Measurements from ENCODE around the gene MYL5.

Gene MYL5

GRCh38 chr4:707929-708630, 33.7 kb downstream of the MYL5 start:
- no peak for TF ChIP-seq POLR2A (IDR thresholded peaks at IDR 0.05; ENCODE audit: low read depth, low read length)
- no peak for FAIRE-seq
- DNase-seq (ENCODE audit: insufficient read length) = no peak

GRCh38 chr4:708631-708933, 34.2 kb downstream of the MYL5 start:
- FAIRE-seq = no peak
- TF ChIP-seq TAF1 (IDR thresholded peaks at IDR 0.05; ENCODE audit: borderline replicate concordance, low read depth, low read length) (no peak), POLR2A (IDR thresholded peaks at IDR 0.05; ENCODE audit: low read depth, low read length) (no peak), POLR2AphosphoS5 (IDR thresholded peaks at IDR 0.05; ENCODE audit: low read depth, low read length) (no peak)

GRCh38 chr4:709348-709747, 35.0 kb downstream of the MYL5 start:
- FAIRE-seq (no peak), DNase-seq (ENCODE audit: insufficient read length) (no peak)
- TF ChIP-seq TAF1 (IDR thresholded peaks at IDR 0.05; ENCODE audit: borderline replicate concordance, low read depth, low read length) (no peak), POLR2AphosphoS5 (IDR thresholded peaks at IDR 0.05; ENCODE audit: low read depth, low read length) (no peak), POLR2A (IDR thresholded peaks at IDR 0.05; ENCODE audit: low read depth, low read length) (no peak)

More at GRCh38 chr4:708631-708933, 34.2 kb downstream of the MYL5 start:
- DNase-seq (ENCODE audit: insufficient read length) = no peak

- FAIRE-seq = no peak
These were observed 35.8 kb downstream of the MYL5 start for GRCh38 chr4:710116-710515.

GRCh38 chr4:710916-711315, 36.6 kb downstream of the MYL5 start:
- no peak for DNase-seq (ENCODE audit: insufficient read length)
- TF ChIP-seq TAF1 (IDR thresholded peaks at IDR 0.05; ENCODE audit: borderline replicate concordance, low read depth, low read length) (no peak), POLR2AphosphoS5 (IDR thresholded peaks at IDR 0.05; ENCODE audit: low read depth, low read length) (no peak), POLR2A (IDR thresholded peaks at IDR 0.05; ENCODE audit: low read depth, low read length) (no peak)
- FAIRE-seq = no peak

More at GRCh38 chr4:710116-710515, 35.8 kb downstream of the MYL5 start:
- no peak for DNase-seq (ENCODE audit: insufficient read length)
- TF ChIP-seq POLR2AphosphoS5 (IDR thresholded peaks at IDR 0.05; ENCODE audit: low read depth, low read length) (no peak), POLR2A (IDR thresholded peaks at IDR 0.05; ENCODE audit: low read depth, low read length) (no peak), TAF1 (IDR thresholded peaks at IDR 0.05; ENCODE audit: borderline replicate concordance, low read depth, low read length) (no peak)

GRCh38 chr4:712093-712492, 37.8 kb downstream of the MYL5 start:
- TF ChIP-seq POLR2AphosphoS5 (IDR thresholded peaks at IDR 0.05; ENCODE audit: low read depth, low read length) (no peak), TAF1 (IDR thresholded peaks at IDR 0.05; ENCODE audit: borderline replicate concordance, low read depth, low read length) (no peak), POLR2A (IDR thresholded peaks at IDR 0.05; ENCODE audit: low read depth, low read length) (no peak)
- no peak for FAIRE-seq
- DNase-seq (ENCODE audit: insufficient read length) = no peak

- no peak for TF ChIP-seq TAF1 (IDR thresholded peaks at IDR 0.05; ENCODE audit: borderline replicate concordance, low read depth, low read length)
- TF ChIP-seq POLR2A (IDR thresholded peaks at IDR 0.05; ENCODE audit: low read depth, low read length) = no peak
- TF ChIP-seq POLR2AphosphoS5 (IDR thresholded peaks at IDR 0.05; ENCODE audit: low read depth, low read length) = no peak
- DNase-seq (ENCODE audit: insufficient read length) (no peak), FAIRE-seq (no peak)
These were observed 38.7 kb downstream of the MYL5 start for GRCh38 chr4:712916-713632.

GRCh38 chr4:714087-714486, 39.7 kb downstream of the MYL5 start:
- no peak for TF ChIP-seq POLR2AphosphoS5 (IDR thresholded peaks at IDR 0.05; ENCODE audit: low read depth, low read length)
- TF ChIP-seq POLR2A (IDR thresholded peaks at IDR 0.05; ENCODE audit: low read depth, low read length) = no peak
- no peak for TF ChIP-seq TAF1 (IDR thresholded peaks at IDR 0.05; ENCODE audit: borderline replicate concordance, low read depth, low read length)
- DNase-seq (ENCODE audit: insufficient read length) (no peak), FAIRE-seq (no peak)

GRCh38 chr4:717601-718320, 43.4 kb downstream of the MYL5 start:
- TF ChIP-seq TAF1 (IDR thresholded peaks at IDR 0.05; ENCODE audit: borderline replicate concordance, low read depth, low read length) (no peak), POLR2AphosphoS5 (IDR thresholded peaks at IDR 0.05; ENCODE audit: low read depth, low read length) (no peak), POLR2A (IDR thresholded peaks at IDR 0.05; ENCODE audit: low read depth, low read length) (no peak)
- DNase-seq (ENCODE audit: insufficient read length) = no peak
- FAIRE-seq = no peak

- DNase-seq (ENCODE audit: insufficient read length) = no peak
- TF ChIP-seq POLR2A (IDR thresholded peaks at IDR 0.05; ENCODE audit: low read depth, low read length) = no peak
- no peak for TF ChIP-seq POLR2AphosphoS5 (IDR thresholded peaks at IDR 0.05; ENCODE audit: low read depth, low read length)
- no peak for TF ChIP-seq TAF1 (IDR thresholded peaks at IDR 0.05; ENCODE audit: borderline replicate concordance, low read depth, low read length)
- FAIRE-seq = no peak
These were observed 44.1 kb downstream of the MYL5 start for GRCh38 chr4:718460-718859.

- no peak for TF ChIP-seq POLR2AphosphoS5 (IDR thresholded peaks at IDR 0.05; ENCODE audit: low read depth, low read length)
- TF ChIP-seq TAF1 (IDR thresholded peaks at IDR 0.05; ENCODE audit: borderline replicate concordance, low read depth, low read length) = no peak
- no peak for TF ChIP-seq POLR2A (IDR thresholded peaks at IDR 0.05; ENCODE audit: low read depth, low read length)
- no peak for FAIRE-seq
These were observed 45.9 kb downstream of the MYL5 start for GRCh38 chr4:720111-720860.

More at GRCh38 chr4:720111-720860, 45.9 kb downstream of the MYL5 start:
- DNase-seq (ENCODE audit: insufficient read length) = no peak

All from GM12892 (cell line).